HFF-Myc (cell line): Measurements from ENCODE around the gene MCF2L2.
A peak's percentile ranks its signal among the peaks of the same experiment; 100 is the strongest.

Experiments
- DNase-seq: peaks from one replicate; pipeline ENCODE4 v3.0.0-alpha.2; 2011; ENCODE audit warnings: low read depth; ENCODE audit errors: extremely low read depth
- H3K4me3 ChIP-seq: replicated peaks from 2 replicates; pipeline ENCODE4 v1.5.1; 2011; ENCODE audit warnings: low read depth, mild to moderate bottlenecking, control low read depth, low read length
- TF ChIP-seq, protein P1 (sequence below): IDR thresholded peaks from 2 replicates; pipeline ENCODE4 v1.5.1; 2012; ENCODE audit warnings: mild to moderate bottlenecking, low read depth, low read length, control low read depth; ENCODE audit errors: missing control alignments

The MCF2L2 gene

DNA sequence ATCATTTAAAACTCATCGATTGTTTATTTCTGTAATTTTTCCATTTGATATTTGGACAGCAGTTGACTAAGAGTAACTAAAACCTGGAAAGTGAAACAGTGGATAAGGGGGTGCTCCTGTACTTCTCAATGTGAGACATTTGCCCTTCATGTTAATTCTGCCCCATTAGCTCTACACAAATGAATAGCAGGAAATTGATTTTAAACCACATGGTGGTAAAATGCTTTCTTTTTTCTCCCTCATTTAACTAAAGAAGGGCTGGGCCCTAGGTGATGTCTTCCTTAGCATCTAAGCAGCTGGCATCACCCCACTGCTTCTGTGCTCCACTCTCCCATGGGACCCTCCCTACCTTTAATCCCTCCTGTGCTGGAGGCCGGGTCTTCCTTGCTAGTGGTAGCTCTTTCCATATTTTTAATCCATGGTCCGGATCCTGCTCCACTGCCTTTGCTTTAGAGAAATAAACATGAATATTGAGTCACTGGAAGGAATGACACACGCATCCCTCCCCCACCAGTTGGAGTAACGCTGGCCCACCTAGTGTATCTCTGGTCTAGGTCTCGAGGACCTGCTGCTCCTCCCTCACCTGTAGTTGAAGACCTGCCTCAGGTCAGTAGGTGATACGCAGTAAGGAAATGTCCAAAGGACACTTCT, 235.6 kb downstream of the MCF2L2 start:
- no peak for DNase-seq
- TF ChIP-seq, protein P1, sequence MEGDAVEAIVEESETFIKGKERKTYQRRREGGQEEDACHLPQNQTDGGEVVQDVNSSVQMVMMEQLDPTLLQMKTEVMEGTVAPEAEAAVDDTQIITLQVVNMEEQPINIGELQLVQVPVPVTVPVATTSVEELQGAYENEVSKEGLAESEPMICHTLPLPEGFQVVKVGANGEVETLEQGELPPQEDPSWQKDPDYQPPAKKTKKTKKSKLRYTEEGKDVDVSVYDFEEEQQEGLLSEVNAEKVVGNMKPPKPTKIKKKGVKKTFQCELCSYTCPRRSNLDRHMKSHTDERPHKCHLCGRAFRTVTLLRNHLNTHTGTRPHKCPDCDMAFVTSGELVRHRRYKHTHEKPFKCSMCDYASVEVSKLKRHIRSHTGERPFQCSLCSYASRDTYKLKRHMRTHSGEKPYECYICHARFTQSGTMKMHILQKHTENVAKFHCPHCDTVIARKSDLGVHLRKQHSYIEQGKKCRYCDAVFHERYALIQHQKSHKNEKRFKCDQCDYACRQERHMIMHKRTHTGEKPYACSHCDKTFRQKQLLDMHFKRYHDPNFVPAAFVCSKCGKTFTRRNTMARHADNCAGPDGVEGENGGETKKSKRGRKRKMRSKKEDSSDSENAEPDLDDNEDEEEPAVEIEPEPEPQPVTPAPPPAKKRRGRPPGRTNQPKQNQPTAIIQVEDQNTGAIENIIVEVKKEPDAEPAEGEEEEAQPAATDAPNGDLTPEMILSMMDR, result no peak
- no peak overlapping the region for H3K4me3 ChIP-seq

DNA sequence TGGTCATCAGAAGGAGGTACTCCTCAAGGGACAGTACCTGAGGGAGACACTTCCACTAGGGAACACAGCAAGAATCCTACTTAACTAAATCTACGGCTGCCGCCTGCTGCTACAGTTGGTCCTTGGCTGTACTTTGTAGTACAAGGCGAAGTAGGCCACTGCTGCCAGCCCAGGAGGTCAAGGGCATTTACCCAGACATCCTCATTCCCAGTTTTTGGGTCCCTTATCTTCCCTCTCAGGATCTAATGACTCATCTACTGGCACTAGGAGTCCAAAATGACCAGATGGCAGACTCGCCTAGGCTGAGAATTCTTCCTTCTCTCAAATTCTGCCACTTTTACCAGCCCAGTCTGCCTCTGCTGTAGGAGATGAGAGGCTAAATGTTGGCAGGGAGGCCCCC, 238.8 kb downstream of the MCF2L2 start:
- no peak overlapping the region for H3K4me3 ChIP-seq
- TF ChIP-seq, protein P1, result no peak
- no peak for DNase-seq

DNA sequence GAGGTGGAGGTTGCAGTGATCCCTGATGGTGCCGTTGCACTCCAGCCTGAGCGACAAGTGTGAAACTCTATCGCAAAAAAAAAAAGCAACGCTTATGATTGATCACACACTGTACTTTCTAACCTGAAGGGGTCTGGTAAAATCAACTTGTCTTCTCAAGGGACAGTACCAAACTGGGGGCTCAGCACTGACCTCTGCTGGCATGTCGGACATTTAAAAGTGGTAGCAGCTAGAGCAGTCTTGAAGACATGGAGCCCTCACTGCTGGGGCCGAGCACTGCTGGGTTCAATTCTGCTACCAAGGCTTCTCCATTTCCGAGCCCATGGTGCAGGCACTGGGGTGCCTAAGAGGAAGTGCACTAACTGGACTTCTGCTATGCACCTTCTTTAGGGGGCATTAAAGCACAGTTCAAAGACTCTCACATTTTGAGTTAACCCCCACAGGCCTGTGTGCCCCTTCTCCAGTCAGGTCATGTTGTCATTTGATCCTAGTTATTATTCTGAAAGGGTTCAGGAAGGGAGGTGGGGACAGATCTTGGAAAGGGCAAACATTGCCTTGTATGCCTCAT, 239.4 kb downstream of the MCF2L2 start:
- TF ChIP-seq, protein P1, result peak; percentile 42
- H3K4me3 ChIP-seq, result no peak overlapping the region
- DNase-seq, result peak; percentile 14

DNA sequence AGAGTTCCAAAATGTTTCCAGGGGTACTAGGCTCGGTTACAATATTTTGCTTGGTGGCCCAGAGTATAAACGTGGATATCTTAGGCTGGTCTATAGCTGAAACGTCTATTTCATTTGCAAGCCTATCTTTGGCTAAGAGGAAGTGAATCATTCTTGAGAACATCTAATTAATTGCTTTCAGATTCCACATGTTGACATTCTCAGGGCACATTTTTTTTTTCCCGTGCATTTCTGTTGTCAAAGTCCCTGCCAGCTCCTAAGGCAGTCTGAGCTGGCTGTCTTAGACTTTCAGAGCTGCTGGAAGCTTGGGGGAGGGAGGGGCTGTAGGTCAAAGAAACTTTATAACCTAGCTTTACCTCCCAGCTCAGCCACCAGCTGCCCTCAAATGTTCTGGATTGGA, 242.7 kb downstream of the MCF2L2 start:
- no peak overlapping the region for H3K4me3 ChIP-seq
- peak; percentile 82 for DNase-seq
- TF ChIP-seq, protein P1, result no peak

DNA sequence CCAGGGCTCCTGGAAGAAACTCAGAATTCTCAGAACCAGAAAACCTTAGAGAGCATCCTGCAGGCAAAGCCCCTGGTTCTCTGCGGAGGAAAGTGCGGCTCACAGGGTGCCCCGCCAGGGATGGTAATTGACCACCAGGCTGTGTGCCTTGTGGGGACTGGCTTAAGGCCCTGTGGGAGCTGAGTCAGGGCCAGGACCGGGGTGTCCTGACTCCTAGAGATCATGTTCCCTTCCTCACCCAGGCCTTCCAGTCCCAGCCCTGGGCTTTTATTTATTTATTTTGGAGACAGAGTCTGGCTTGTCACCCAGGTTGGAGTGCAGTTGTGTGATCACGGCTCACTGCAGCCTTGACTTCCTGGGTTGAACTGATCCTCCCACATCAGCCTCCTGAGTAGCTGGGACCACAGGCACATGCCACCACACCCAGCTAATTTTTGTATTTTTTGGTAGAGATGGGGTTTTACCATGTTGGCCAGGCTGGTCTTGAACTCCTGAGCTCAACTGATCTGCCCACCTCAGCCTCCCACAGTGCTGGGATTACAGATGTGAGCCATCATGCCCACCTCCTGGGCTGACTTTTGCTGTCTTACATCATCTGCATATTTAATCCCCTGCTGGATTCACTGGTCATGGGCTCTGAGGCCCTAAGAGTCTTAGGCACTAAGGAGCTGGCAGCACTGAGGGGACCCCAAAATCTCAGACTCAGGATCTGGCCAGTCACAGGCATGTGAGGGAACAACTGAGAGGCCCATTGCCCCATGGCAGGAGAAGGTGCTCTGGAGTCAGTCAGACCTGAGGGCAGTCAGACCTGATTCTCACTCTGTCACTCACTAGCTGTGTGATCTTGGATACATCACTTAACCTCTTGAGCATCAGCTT, 245.4 kb downstream of the MCF2L2 start:
- H3K4me3 ChIP-seq, result no peak overlapping the region
- TF ChIP-seq, protein P1, result no peak
- no peak for DNase-seq

DNA sequence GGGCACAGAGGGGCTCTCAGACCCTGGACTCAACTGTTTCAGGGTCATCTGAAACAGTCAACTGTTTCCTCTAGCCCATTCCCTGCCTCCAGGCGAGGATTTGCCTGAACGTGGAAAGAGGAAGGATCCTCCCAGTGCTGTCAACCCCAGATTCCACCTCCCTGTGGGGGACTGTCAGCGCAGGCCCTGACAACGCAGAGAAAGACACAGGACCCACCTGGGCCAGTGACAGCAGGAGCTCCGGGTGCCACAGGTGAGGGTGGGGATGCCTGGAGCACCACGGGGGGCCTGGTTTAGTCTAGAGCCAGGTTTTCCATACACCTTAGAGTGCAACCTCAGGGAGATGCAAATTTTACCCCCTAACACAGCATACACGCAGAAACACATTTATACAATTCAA, 246.3 kb downstream of the MCF2L2 start:
- TF ChIP-seq, protein P1, result no peak
- H3K4me3 ChIP-seq, result no peak overlapping the region

More for the DNA sequence above, 246.3 kb downstream of the MCF2L2 start:
- no peak for DNase-seq
